Neuronal stem cell (in vitro differentiated cells): ENCODE results near the gene SEC14L1.

Source experiments
- DNase-seq: peaks from one replicate; pipeline ENCODE4 v3.0.0-alpha.2; 2013; ENCODE audit warnings: low spot score
- H2AFZ ChIP-seq: one replicate; pipeline ENCODE4 v1.6.1; 2013; ENCODE audit warnings: mild to moderate bottlenecking, low read length, inconsistent platforms
- H2AK5ac ChIP-seq: 2 replicates; pipeline ENCODE4 v1.6.1; 2013; ENCODE audit warnings: low read depth, mild to moderate bottlenecking, inconsistent platforms, low read length, moderate library complexity, mixed read lengths
- H2BK120ac ChIP-seq: 2 replicates; pipeline ENCODE4 v1.6.1; 2013; ENCODE audit warnings: low read depth, mild to moderate bottlenecking, inconsistent platforms, low read length, moderate library complexity, mixed read lengths
- H2BK12ac ChIP-seq: one replicate; pipeline ENCODE4 v1.6.1; 2013; ENCODE audit warnings: low read length, inconsistent platforms
- H2BK15ac ChIP-seq: 2 replicates; pipeline ENCODE4 v1.6.1; 2013; ENCODE audit warnings: mild to moderate bottlenecking, low read length, inconsistent platforms, mixed read lengths
- H2BK5ac ChIP-seq: one replicate; pipeline ENCODE4 v1.6.1; 2013; ENCODE audit warnings: inconsistent platforms, mild to moderate bottlenecking, low read length, moderate library complexity
- H3K14ac ChIP-seq: one replicate; pipeline ENCODE4 v1.6.1; 2013; ENCODE audit warnings: low read length, inconsistent platforms
- H3K18ac ChIP-seq: 2 replicates; pipeline ENCODE4 v1.6.1; 2013; ENCODE audit warnings: low read length, inconsistent platforms
- H3K23ac ChIP-seq: 2 replicates; pipeline ENCODE4 v1.6.1; 2013; ENCODE audit warnings: low read depth, mild to moderate bottlenecking, mixed read lengths, low read length, inconsistent platforms; ENCODE audit not compliant: poor library complexity
- H3K27ac ChIP-seq: replicated peaks from 3 replicates; pipeline ENCODE4 v1.5.1; 2013; ENCODE audit warnings: low read length, inconsistent platforms
- H3K27me3 ChIP-seq, 3 experiments: 2 replicates each; pipeline ENCODE4 v1.6.1; 2013; ENCODE audit warnings: low read length in 3 of 3, mild to moderate bottlenecking in 2 of 3, inconsistent platforms in 1 of 3, low read depth in 1 of 3, mixed read lengths in 1 of 3, moderate library complexity in 1 of 3; ENCODE audit not compliant: control insufficient read depth in 3 of 3, insufficient read depth in 3 of 3
- H3K36me3 ChIP-seq, 2 donors: replicated peaks in 1 of 2; 2 replicates each; pipeline ENCODE4 v1.6.1; 2013; ENCODE audit warnings: low read length in 2 of 2; ENCODE audit not compliant: control insufficient read depth in 2 of 2, insufficient read depth in 2 of 2
- H3K4ac ChIP-seq: 2 replicates; pipeline ENCODE4 v1.6.1; 2013; ENCODE audit warnings: inconsistent platforms, mild to moderate bottlenecking, low read length, moderate library complexity
- H3K4me1 ChIP-seq, 2 donors: 1 replicate in 1 of 2; 2 replicates in 1 of 2; pipeline ENCODE4 v1.6.1; 2013; ENCODE audit warnings: low read length in 2 of 2, low read depth in 1 of 2; ENCODE audit not compliant: control insufficient read depth in 2 of 2, insufficient read depth in 1 of 2
- H3K4me2 ChIP-seq: one replicate; pipeline ENCODE4 v1.6.1; 2013; ENCODE audit warnings: mild to moderate bottlenecking, low read length, inconsistent platforms; ENCODE audit not compliant: insufficient read depth, poor library complexity, severe bottlenecking
- H3K4me3 ChIP-seq, 2 donors: 2 replicates each; pipeline ENCODE4 v1.5.1; 2013; ENCODE audit warnings: low read length in 2 of 2, mild to moderate bottlenecking in 2 of 2, inconsistent platforms in 1 of 2, moderate library complexity in 1 of 2
- H3K79me1 ChIP-seq: one replicate; pipeline ENCODE4 v1.6.1; 2013; ENCODE audit warnings: low read depth, mild to moderate bottlenecking, inconsistent platforms, low read length, moderate library complexity
- H3K9ac ChIP-seq: one replicate; pipeline ENCODE4 v1.6.1; 2013; ENCODE audit warnings: mild to moderate bottlenecking, low read depth, low read length, inconsistent platforms; ENCODE audit not compliant: poor library complexity
- H3K9me3 ChIP-seq, 2 donors: replicated peaks in 1 of 2; 2 replicates each; pipeline versions ENCODE3 to v1.6.1; 2013; ENCODE audit warnings: low read length in 2 of 2, mild to moderate bottlenecking in 2 of 2, inconsistent platforms in 1 of 2, low read depth in 1 of 2, mixed read lengths in 1 of 2, moderate library complexity in 1 of 2; ENCODE audit not compliant: control insufficient read depth in 2 of 2, insufficient read depth in 1 of 2
- H4K8ac ChIP-seq: one replicate; pipeline ENCODE4 v1.6.1; 2013; ENCODE audit warnings: low read depth, mild to moderate bottlenecking, inconsistent platforms, low read length, moderate library complexity
- H4K91ac ChIP-seq: one replicate; pipeline ENCODE4 v1.6.1; 2013; ENCODE audit warnings: low read length, low read depth, mild to moderate bottlenecking, inconsistent platforms; ENCODE audit not compliant: poor library complexity
- WGBS, 2 donors: extraction: QIAGEN DNeasy Blood & Tissue Kit; methylation state at CpG; one replicate each; pipeline ENCODE4 v1.1.7; 2013; ENCODE audit warnings: missing lambda C conversion rate in 2 of 2, mixed read lengths in 1 of 2; ENCODE audit not compliant: insufficient read length in 2 of 2, insufficient replicate concordance in 1 of 2; ENCODE audit errors: extremely low coverage in 2 of 2; 5-methylcytosine and 5-hydroxymethylcytosine counted together

Gene SEC14L1

DNA sequence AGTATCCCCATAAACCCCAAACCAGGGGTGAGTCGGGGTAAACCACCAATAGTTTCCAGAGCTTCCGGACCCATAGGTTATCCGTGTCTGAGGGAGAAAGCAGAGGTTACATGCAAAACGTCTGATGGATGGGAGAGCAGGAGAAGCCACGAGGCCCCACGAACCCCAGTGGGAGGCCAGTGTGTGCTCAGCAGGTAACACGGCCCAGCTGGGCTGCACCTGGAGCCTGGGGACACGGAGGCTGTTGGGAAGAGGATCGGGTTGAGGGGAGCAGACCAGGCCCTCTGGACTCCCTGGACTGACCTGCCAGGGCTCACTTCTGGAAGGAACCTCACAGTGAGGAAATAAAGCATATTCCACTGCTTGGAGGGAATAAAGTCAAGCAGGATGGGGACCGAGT is 78.1 kb downstream of the SEC14L1 start:
- WGBS, 2 donors: no CpG with 5 or more reads among the region's 10 CpGs
- Histone ChIP-seq H3K4ac (no peak overlapping the region), H3K18ac (no peak overlapping the region), H2BK5ac (no peak overlapping the region), H3K23ac (no peak overlapping the region), H2BK12ac (no peak overlapping the region), H3K36me3 (peaks cover 25 to 52% of the 10 kb centered on the region in 2 donors), H3K27ac (no peak overlapping the region), H2BK120ac (no peak overlapping the region), H3K27me3 (no peaks in the 10 kb centered on the region), H3K9ac (no peak overlapping the region), H4K8ac (no peak overlapping the region), H3K4me2 (no peak overlapping the region), H3K79me1 (no peaks in the 10 kb centered on the region), H2AK5ac (no peak overlapping the region), H3K9me3 (no peaks in the 10 kb centered on the region), H4K91ac (no peak overlapping the region), H2AFZ (no peak overlapping the region), H3K4me3 (no peak overlapping the region), H3K4me1 (no peaks in the 10 kb centered on the region), H2BK15ac (no peak overlapping the region), H3K14ac (peak overlapping the region; percentile 14)
- no peak for DNase-seq

DNA sequence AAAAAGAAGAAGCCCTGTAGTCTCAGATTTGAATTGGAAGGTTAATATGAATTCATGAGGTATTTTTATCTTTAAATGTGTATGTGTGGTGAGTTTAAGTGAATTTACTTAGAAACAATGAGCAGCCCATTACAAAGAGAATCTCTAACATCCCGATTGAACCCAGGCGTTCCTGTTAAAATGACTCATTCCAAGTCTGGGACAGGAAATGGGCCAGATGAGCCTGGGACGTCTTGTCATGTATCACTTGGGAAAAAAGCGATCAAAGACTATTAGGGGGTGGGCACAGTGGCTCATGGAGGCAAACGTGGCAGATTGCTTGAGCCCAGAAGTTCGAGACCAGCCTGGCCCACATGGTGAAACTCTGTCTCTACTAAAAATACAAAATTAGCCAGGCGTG is 81.6 kb downstream of the SEC14L1 start:
- Histone ChIP-seq H4K8ac (no peak overlapping the region), H4K91ac (no peak overlapping the region), H3K27me3 (no peaks in the 10 kb centered on the region), H2BK12ac (no peak overlapping the region), H3K79me1 (no peaks in the 10 kb centered on the region), H3K9ac (no peak overlapping the region), H3K23ac (no peak overlapping the region), H3K36me3 (peaks cover 7 to 22% of the 10 kb centered on the region in 2 donors), H3K9me3 (no peaks in the 10 kb centered on the region), H2AK5ac (no peak overlapping the region), H3K4ac (no peak overlapping the region), H2BK5ac (no peak overlapping the region), H3K4me2 (no peak overlapping the region), H2BK120ac (no peak overlapping the region), H2BK15ac (no peak overlapping the region), H3K18ac (no peak overlapping the region), H2AFZ (no peak overlapping the region), H3K27ac (no peak overlapping the region), H3K4me3 (no peak overlapping the region), H3K14ac (no peak overlapping the region), H3K4me1 (peaks cover 0 to 1% of the 10 kb centered on the region in 2 donors)
- no peak for DNase-seq
- no CpG with 5 or more reads among the region's 7 CpGs for WGBS, 2 donors

DNA sequence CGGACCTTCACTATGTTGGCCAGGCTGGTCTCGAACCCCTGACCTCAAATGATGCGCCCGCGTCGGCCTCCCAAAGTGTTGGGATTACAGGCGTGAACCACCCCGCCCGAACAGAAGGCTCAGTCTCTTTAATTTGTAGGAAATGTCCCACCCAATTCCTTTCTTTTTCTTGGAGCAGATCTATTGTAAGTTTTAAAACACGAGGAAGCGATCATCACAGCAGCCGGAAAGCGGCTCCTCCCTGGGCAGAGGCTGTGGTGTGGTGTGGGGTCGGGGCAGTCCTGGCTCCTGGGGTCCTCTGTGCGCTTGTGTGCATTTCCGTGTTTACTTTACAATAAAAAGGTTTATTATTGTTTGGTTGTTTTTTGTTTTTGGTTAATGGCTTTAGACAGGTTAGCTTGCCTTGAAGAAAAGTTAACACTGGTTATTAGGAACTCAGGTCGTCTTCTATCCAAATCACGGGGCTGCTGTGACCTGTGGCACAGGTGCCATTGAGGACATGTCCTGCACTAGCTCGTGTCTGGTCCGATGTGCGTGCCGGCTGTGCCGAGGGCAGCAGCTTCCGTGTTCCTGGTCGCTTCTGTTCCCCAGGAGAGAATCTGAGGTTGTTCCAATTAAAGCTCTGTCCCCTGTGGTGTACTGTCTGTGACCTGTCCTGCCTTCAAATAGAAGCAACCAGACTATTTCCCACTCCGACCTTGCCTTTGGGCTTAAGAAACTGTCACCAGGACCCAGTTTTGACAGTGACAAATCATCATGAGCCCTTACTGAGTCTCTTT is 83.1 kb downstream of the SEC14L1 start:
- no peak overlapping the region for H3K4me3 ChIP-seq
- no peak overlapping the region for H3K9ac ChIP-seq
- H3K27ac ChIP-seq: no peak overlapping the region
- no CpG with 5 or more reads among the region's 26 CpGs for WGBS, 2 donors
- H2BK12ac ChIP-seq: no peak overlapping the region
- H3K14ac ChIP-seq: no peak overlapping the region
- no peak overlapping the region for H3K18ac ChIP-seq
- no peak overlapping the region for H3K4ac ChIP-seq
- H3K9me3 ChIP-seq: no peaks in the 10 kb centered on the region
- no peak overlapping the region for H2BK15ac ChIP-seq
- no peak overlapping the region for H4K8ac ChIP-seq
- peaks cover 4 to 7% of the 10 kb centered on the region in 2 donors for H3K36me3 ChIP-seq
- no peak overlapping the region for H2BK5ac ChIP-seq
- no peak for DNase-seq
- H2AK5ac ChIP-seq: peak overlapping the region; percentile 28
- H2BK120ac ChIP-seq: no peak overlapping the region
- no peak overlapping the region for H2AFZ ChIP-seq
- H3K4me1 ChIP-seq: peaks cover 0 to 10% of the 10 kb centered on the region in 2 donors
- no peak overlapping the region for H3K4me2 ChIP-seq
- H4K91ac ChIP-seq: no peak overlapping the region
- H3K27me3 ChIP-seq: no peaks in the 10 kb centered on the region
- no peaks in the 10 kb centered on the region for H3K79me1 ChIP-seq
- no peak overlapping the region for H3K23ac ChIP-seq

DNA sequence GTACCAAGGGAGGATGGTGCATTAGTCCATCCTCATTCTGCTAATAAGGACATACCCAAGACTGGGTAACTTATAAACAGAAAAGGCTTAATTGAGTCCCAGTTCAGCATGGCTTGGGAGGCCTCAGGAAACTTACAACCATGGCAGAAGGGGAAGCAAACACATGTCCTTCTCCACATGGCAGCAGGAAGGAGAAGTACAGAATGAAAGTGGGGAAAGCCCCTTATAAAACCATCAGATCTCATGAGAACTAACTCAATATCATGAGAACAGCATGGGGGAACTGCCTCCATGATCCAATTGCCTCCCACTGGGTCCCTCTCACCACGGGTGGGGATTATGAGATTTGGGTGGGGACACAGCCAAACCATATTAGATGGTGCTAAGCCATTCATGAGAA is 84.5 kb downstream of the SEC14L1 start:
- H2AK5ac ChIP-seq: no peak overlapping the region
- H2BK5ac ChIP-seq: no peak overlapping the region
- peaks cover 0 to 10% of the 10 kb centered on the region in 2 donors for H3K4me1 ChIP-seq
- H3K4me2 ChIP-seq: no peak overlapping the region
- WGBS, 2 donors: no CpG with 5 or more reads among the region's 1 CpG
- H3K79me1 ChIP-seq: no peaks in the 10 kb centered on the region
- no peaks in the 10 kb centered on the region for H3K27me3 ChIP-seq
- H3K14ac ChIP-seq: no peak overlapping the region
- no peak overlapping the region for H4K8ac ChIP-seq
- no peaks in the 10 kb centered on the region for H3K9me3 ChIP-seq
- no peak overlapping the region for H3K23ac ChIP-seq
- H2BK15ac ChIP-seq: no peak overlapping the region
- no peak for DNase-seq
- H2AFZ ChIP-seq: no peak overlapping the region
- H3K18ac ChIP-seq: no peak overlapping the region
- H2BK12ac ChIP-seq: no peak overlapping the region
- H3K27ac ChIP-seq: no peak overlapping the region
- no peak overlapping the region for H3K9ac ChIP-seq
- H3K36me3 ChIP-seq: no peaks in the 10 kb centered on the region
- H2BK120ac ChIP-seq: no peak overlapping the region
- no peak overlapping the region for H3K4ac ChIP-seq
- no peak overlapping the region for H4K91ac ChIP-seq
- no peak overlapping the region for H3K4me3 ChIP-seq
